HG03097 (cell line): ENCODE data around the gene TBXA2R.

Experiments
- ATAC-seq: cut with Tn5 transposase; IDR thresholded peaks from one replicate; pipeline ENCODE4 v1.9.1; 2021; ENCODE audit not compliant: unreplicated experiment, low FRiP score

TBXA2R gene

GRCh38 chr19:3620817-3621547, 14.3 kb upstream of the TBXA2R start:
- ATAC-seq: no peak

DNA sequence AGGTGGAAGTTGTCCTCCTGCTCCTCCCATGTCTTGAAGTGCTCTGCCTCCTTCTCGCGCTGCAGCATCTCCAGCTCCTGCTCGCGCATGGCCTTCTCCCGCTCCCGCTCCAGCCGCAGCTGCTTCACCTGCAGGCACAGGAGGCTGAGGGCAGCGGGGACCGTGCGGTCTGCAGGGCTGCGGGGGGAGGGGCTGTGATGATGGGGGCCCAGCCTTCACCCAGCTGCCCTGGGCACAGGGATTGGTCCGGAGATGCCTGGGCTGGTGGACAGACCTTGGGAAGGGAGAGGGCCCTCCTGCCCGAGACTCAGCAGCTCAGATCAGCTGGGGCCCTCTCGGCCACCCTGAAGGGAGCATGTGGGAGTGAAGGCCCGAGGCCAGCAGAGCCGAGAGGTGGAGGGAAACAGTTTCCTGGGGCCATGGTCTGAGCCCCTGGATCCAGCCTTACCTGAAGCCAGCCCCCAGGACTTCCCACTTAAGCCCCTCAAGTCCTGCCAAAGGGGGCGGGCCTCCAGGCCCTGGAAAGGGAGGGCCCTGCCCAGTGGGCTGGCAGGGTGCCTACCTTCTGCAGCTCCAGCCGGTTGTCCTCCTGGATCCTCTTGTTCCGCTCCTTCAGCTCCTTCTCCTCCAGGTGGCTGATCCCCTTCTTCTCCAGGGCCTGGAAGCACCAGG, 13.6 kb upstream of the TBXA2R start:
- no peak for ATAC-seq

- ATAC-seq: no peak
Observed at GRCh38 chr19:3619631-3620012, 12.9 kb upstream of the TBXA2R start.

DNA sequence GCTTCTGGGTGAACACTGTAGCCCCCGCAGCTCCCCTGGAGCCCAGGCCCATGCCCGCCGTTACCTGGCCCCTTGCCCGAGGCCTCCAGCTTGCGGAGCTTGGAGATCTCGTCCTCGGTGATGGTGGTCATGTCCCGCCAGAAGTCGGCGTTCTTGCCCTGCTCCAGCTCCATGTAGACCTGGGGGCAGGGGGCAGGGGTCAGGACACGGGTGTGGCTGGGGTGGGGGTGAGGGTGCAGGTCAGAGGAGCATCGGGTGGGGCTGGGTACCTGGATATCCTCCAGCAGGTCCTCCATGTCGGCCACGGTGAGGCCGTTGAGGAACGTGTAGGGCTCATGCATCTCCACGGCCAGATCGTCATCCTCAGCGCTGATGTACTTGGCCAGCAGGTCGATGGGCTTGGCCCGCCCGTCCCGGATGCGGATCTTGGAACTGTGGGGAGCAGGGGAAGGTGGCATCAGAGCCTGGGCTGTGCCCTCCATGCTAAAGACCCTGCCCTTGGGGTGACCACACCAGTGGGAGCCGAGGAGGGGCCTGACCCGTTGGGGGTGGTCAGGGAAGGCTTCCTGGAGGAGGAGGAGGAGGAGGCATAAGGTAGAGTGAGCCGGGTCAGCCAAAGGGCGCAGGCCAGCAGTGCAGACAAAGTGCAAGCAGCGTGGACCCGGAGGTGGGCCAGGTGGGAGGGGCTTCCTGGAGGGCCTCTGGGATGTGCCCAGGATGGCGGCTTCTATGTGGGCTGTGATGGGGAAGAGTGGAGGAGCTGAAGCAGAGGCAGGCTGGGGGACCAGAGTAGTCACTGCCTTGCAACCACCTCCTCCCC, 12.3 kb upstream of the TBXA2R start:
- ATAC-seq: no peak

DNA sequence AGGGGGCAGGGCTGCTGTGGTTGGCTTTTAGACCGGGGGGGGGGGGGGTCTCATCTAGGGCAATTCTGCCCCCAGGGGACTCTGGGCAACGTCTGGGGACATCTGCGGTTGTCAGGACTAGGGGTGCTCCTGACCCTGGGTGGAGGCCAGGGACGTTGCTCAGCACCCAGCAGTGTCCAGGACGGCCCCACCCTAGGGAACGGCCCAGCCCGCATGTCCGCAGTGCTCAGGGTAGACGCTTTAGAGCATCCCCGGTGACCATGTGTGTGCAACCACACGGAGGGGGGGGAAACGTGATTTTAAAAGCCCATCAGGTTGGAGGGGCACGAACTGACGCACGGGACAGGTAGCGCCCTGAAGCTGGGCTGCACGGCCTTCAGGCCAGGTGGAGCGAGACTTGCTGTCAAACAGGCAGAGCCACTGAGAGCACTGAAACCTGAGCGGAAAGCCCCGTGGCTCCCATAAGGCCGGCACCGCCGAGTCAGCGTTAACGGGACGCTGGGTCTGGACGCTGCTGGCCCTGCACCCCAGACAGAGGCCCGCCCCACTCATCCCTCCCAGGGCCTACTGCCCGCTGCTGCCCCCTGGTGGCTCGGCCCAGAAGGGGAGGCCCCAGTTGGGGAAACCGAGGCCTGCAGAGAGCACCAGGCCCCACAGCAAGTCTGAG, 11.6 kb upstream of the TBXA2R start:
- ATAC-seq: no peak

- ATAC-seq: no peak
Observed at GRCh38 chr19:3617463-3617862, 10.8 kb upstream of the TBXA2R start.

DNA sequence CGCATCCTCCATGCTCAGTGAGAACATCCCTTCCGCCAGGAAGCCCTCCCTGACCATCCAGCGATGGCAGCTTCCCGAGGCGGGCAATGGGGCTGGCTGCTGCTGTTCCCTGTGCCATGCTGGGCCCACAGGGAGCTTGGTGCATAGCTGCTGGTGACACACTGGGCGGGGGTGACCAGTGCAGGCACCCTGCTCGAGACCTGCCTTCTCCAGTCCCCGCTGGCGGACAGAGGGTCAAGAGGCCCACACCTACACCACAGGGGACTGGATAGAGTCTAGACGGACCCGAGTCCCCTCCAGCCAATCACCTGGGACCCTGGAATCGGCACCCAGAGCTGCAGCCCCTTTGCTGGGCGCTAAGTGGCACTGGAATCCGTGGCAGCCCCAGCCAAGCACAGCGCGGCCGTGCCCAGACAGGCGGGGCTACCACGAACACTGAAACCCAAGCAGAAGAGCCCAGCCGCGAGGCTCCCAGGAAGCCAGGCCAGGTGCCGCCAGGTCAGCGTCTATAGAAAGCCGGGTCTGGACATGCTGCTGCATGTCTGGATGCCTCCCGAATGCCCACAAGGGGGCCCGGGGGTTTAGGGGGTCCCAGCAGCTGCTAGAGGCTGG, 9.0 kb upstream of the TBXA2R start:
- no peak for ATAC-seq

DNA sequence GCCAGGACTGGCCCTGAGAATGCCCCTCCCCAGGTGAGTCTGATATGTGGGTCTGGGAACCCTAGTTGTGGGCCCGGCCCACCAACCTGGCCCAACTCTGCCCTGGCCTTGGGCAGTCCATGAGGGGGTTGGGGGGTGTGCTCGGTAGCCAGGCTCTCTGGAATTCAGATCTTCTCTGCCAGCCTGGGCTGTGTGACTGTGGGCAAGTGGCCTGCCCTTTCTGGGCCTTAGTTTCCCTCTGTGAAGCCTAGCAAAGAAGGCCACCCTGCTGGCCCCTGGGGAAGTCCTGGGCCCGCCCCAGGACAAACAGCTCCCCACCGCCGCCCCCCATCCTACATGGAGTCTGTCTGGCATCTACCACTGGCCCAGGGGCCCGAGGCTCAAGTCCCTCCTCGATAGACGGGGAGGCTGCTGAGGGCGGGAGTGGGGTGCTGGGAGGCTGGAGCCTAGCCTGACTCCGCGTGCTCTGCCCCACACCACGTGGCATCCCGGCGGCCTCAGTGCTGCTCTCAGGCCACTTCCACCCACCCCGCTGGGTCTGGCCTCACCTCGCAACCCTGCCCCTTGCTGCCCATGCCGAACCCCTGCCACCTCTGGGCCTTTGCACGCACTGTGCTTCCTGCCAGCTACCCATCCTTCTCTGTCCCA, 8.3 kb upstream of the TBXA2R start:
- ATAC-seq: no peak

DNA sequence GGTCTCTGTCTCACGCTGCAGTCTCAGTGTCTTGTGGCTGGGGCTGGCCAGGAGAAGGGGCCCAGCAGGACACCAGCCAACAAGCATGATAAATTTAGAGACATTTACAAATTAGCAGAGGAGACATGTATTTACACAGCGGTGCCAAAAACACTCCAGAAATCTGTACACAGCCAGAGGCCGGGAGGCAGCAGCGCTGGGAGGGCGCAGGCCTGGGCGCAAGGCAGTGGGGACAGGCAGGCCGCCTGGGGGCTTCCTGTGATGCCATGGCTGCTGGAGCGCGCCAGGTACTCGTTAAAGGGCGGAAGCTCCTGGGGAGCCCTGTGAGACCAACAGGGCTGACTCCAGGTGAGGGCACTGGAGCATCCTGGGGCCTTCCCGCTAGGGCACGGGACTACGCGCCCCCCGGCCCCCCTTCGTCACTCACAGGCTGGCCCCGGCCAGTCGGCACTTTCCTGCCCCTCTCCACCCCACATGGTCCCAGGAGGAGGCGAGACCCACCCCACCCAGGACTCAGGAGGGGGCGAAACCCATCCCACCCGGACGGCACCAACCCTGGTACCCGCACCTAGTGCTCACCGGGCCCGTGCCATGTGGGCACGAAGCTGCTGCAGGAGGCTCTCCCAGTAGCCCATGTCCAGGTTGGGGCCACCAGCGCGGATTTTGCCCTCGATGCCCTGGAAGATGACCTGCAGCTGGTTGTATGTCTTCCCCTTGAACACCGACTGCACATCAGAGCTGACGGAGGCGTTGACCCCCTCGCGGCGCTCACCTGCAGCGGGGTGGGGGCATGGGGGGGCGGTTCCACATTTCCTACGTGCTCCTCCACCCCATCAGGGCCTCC, 7.4 kb upstream of the TBXA2R start:
- ATAC-seq: no peak

DNA sequence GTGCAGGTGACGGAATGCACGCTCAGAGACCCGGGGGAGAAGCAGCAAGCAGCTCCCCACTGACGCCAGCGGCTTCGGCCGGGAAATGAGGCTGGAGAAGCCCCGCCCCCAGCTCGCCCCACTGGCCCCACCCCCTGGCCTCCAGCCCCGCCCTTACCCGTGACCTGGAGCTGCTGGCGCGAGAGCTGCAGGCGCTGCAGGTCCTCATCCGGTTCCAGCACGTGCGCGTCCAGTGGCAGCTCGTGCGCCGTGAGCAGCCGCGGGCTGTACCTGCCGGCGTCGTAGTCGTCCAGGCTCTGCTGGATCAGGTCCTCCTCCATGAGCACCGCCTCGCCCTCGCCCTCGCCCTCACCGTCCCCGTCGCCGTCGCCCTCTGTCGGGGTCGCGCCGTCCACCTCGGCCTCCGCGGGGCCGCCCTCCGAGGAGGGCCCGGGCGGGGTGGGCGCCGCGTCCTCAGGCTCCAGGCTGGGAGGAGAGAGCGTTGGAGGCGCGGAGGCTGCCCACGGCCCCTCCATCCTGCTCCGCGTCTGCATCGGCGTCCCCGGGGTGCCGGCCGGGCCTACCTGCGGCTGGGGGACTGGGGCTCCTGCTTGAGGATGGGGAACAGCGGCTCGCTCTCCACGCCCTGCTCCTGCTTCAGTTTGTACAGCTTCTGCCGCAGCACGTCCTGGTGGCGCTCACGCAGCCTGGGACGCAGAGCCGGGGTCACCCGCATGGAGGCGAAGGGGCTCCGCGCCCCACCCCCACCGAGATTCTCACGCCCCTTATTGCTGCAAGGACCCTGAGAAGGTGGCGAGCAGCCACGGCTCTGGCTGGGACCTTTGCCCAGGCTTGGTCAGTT, 6.4 kb upstream of the TBXA2R start:
- ATAC-seq: no peak

DNA sequence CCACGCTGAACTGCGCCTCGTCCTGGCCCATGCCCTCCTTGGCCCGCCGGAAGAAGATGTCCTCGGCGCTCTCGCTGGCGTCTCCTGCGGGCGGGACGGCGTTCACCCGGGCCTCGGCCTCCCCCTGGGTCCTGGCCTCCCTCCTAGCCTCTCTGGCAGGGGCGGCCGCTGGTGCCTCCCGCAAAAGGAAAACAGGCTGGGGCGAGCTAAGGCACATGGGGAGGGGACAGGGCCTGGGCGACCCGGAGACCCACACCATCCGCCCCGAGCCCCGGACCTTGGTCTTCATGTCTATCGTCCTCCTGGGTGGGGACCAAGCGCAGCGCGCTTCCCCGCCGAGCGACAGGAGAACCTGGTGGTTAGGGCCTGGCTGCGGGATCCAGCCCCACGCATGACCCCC, 5.7 kb upstream of the TBXA2R start:
- ATAC-seq: no peak

- no peak for ATAC-seq
Observed at GRCh38 chr19:3611841-3612240, 5.2 kb upstream of the TBXA2R start.

DNA sequence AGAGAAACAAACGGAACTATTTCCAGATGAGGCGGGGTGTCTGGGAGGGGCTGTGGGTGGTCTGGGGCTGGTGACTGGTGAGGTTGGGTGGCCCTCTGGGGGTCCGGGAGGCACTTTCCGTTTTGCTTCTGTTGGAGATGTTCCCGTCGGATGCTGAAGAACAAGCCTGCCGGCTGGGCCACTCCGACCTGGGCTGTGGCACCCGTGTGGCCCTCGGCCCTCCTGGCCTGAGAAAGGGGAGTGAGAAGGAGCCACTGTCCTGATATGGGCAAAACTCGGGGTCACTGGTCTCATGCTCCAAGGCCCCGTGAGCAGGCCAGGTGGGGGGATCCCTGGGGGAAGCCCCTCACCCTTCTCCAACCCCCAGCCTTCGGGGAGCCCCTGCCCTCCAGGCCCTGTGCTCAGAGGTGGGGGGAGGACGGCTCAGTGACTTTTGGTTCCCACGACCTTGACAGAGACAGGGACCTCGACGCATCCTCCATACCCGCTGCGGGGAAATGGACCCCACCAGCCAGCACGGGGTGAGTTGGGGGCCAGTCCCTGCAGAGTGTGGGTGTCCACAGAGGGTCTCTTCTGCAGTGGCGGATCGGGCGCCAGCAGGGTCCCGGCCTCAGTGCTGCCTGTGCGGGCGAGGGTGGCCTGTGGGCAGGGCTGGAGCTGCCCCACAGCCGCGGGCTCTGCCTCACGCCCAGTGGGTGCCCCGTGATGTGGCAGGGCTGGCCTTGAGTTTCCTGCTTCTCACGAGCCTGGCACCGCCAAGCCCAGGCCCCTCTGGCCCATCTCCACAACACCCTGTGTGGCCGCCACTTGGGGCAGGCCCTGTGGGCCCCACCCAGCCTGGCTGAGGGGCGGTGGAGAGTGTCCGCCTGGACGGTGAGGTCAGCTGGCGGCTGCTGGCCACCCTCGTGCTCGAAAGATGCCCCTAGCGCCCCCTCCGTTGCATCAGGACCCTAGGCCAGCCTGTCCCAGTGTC, 4.4 kb upstream of the TBXA2R start:
- ATAC-seq: no peak

DNA sequence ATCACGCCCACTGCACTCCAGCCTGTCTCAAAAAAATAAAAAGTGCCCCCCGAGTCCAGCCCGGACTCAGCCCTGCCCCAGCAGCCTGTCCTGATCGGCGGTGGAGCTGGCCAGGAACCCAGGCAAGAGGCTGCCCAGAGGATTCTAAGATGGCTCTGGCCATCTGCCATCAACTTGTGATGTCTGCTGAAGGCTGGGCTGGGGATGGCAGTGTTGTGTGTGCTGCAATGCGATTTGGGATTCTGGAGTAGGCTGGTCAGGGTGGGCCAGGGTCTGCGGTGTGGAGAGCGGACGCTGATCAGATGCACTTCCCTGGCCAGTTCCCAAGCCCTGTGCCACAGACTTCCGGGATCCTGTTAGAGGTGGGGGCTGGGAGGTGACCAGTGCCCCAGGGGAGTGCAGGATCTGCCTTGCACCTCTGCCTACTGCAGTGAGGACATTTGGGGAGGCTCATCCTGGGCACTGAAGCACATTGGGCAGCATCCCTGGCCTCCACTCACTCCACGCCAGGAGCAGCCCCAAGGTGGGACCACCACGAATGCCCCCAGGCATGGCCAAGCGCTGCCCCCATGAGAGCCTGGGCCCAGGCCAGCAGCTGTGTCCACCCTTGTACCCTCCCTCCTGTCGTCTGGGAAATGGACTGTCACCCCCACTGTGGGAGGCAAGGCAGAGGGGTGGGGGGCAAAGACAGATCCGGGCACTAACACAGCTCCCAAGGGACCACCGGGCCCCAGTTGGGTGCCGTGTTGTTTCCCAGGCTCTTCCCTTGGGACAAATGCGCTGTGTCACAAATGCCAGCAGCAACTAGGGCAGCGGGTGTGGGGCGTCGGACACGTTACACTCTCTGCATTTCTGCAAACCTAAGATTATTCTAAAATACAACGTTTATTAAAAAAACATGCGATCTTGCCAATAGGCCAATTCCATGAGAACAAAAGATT, 3.4 kb upstream of the TBXA2R start:
- no peak for ATAC-seq

GRCh38 chr19:3608750-3609322, 2.2 kb upstream of the TBXA2R start:
- ATAC-seq: no peak
